Activated CD4-positive, alpha-beta memory T cell treated with anti-CD3 and anti-CD28 coated beads for 36 hours (primary cell): ENCODE data around the gene NXN. TPM values are rescaled to one million over a fixed set of nuclear protein-coding genes. Genes with fewer than 3 reads are reported as not detected.
A peak's percentile ranks its signal among the peaks of the same experiment; 100 is the strongest.

Experiments used
- CTCF ChIA-PET: fragments of 350-600 bp; sonication (Branson Sonifier 250); formaldehyde crosslinking; loops from one replicate; lab custom pipeline; 2021; ENCODE audit warnings: antibody characterized with exemption, inconsistent platforms; lab: Charles Lee
- POLR2A ChIA-PET: fragments of 350-600 bp; sonication (Branson Sonifier 250); formaldehyde crosslinking; loops from one replicate; lab custom pipeline; 2021; ENCODE audit warnings: antibody characterized with exemption; lab: Charles Lee
- DNase-seq: peaks from one replicate; pipeline ENCODE4 v3.0.0-alpha.2; 2020
- H3K27ac Mint-ChIP-seq: one replicate; pipeline ENCODE4 v1.8.0; 2021; ENCODE audit warnings: mixed read lengths
- H3K27me3 Mint-ChIP-seq: one replicate; pipeline ENCODE4 v1.8.0; 2021; ENCODE audit warnings: mixed read lengths
- H3K36me3 Mint-ChIP-seq: one replicate; pipeline ENCODE4 v1.8.0; 2021; ENCODE audit warnings: mixed read lengths
- H3K4me1 Mint-ChIP-seq: one replicate; pipeline ENCODE4 v1.8.0; 2021; ENCODE audit warnings: low read depth, mixed read lengths
- H3K4me3 Mint-ChIP-seq: one replicate; pipeline ENCODE4 v1.8.0; 2021; ENCODE audit warnings: mild to moderate bottlenecking, mixed read lengths
- H3K9me3 Mint-ChIP-seq: one replicate; pipeline ENCODE4 v1.8.0; 2021; ENCODE audit warnings: mixed read lengths
- intact Hi-C: fragments of 100-400 bp; cut with micrococcal nuclease; formaldehyde crosslinking; loops from one replicate; pipeline ENCODE4 v1.15.1; 2023
- total RNA-seq, 2 experiments: library from RNA; stranded (reverse); gene quantifications; one replicate each; pipeline ENCODE4 v1.2.3, GENCODE V29; 2021

NXN gene
- total RNA-seq, 2 experiments from 2014 or later, result 0.31 to 0.33 TPM

GRCh38 chr17:1011760-1012735 lies 32.5 kb upstream of the NXN start:
- POLR2A ChIA-PET, result no interaction called here
- CTCF ChIA-PET, result interaction anchor here (0.5 to 0.8 kb wide), 2 partner anchors 44 to 193 kb away, joined by 3 read pairs; no protein-coding TSS in a partner anchor

DNA sequence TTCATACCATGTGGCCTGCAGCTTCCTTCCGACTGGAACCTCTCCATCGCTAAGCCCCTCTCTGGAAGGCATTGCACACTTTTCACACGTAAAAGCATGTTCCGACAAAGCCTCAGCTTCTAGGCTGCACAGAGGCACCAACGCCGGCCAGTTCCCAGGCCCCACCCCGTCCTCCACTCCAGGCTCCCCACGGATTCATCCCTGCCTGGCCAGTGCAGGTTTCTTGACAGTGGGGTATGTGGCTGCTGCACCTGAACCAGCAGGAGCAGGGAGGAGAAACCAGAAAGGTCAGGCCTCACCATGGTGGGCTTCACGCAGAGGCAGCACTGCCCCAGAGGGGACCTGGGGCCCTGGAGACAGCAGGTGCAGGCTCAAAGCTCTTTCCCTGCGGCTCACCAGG lies 31.6 kb upstream of the NXN start:
- ChIA-PET CTCF (interaction anchor here (0.5 to 1.2 kb wide), 3 partner anchors 14 to 192 kb away, joined by 3 read pairs; partner anchors contain the start of gene TIMM22), POLR2A (interaction anchor here (0.5 kb wide), 1 partner anchor 123 kb away, joined by 3 read pairs; no protein-coding TSS in a partner anchor)
- no peak overlapping the region for H3K27ac Mint-ChIP-seq
- no peaks in the 10 kb centered on the region for H3K4me1 Mint-ChIP-seq
- intact Hi-C loops, result no loop called here
- DNase-seq, result no peak
- no peaks in the 10 kb centered on the region for H3K27me3 Mint-ChIP-seq
- no peak overlapping the region for H3K4me3 Mint-ChIP-seq
- H3K36me3 Mint-ChIP-seq, result peaks cover 2% of the 10 kb centered on the region
- no peaks in the 10 kb centered on the region for H3K9me3 Mint-ChIP-seq

More at GRCh38 chr17:1011760-1012735, 32.5 kb upstream of the NXN start:
- Mint-ChIP-seq H3K9me3 (no peaks in the 10 kb centered on the region), H3K27me3 (no peaks in the 10 kb centered on the region), H3K36me3 (peaks cover 2% of the 10 kb centered on the region), H3K4me1 (no peaks in the 10 kb centered on the region), H3K27ac (no peak overlapping the region), H3K4me3 (no peak overlapping the region)
- intact Hi-C loops, result no loop called here
- no peak for DNase-seq

DNA sequence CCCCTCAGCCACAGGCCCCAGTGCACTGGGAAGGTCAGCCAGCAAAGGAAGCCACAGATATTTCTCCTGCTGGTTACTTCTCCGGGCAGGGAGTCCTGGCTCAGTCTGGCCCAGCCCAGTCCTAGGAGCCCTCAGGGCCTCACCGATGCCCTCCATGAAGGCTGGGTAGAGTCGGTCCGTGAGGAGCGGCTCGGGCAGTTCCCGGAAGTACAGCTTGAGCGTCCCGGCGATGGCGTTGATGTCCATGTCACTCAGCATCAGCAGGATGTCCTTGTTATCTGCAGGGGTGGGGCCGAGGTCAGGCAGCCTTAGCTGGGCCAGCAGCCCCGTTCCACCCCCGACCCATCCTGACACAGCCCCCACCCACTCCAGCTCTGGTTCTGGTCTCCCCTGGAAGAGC lies 31.0 kb upstream of the NXN start:
- intact Hi-C loops, result no loop called here
- no peaks in the 10 kb centered on the region for H3K27me3 Mint-ChIP-seq
- no peak for DNase-seq
- no peak overlapping the region for H3K27ac Mint-ChIP-seq
- no peaks in the 10 kb centered on the region for H3K9me3 Mint-ChIP-seq
- H3K36me3 Mint-ChIP-seq, result peaks cover 2% of the 10 kb centered on the region
- ChIA-PET CTCF (interaction anchor here (1.2 kb wide), 1 partner anchor 13 kb away, joined by 3 read pairs; the partner anchor contains the start of gene TIMM22), POLR2A (interaction anchor here (0.5 kb wide), 1 partner anchor 122 kb away, joined by 3 read pairs; no protein-coding TSS in a partner anchor)
- no peaks in the 10 kb centered on the region for H3K4me1 Mint-ChIP-seq
- H3K4me3 Mint-ChIP-seq, result no peak overlapping the region

DNA sequence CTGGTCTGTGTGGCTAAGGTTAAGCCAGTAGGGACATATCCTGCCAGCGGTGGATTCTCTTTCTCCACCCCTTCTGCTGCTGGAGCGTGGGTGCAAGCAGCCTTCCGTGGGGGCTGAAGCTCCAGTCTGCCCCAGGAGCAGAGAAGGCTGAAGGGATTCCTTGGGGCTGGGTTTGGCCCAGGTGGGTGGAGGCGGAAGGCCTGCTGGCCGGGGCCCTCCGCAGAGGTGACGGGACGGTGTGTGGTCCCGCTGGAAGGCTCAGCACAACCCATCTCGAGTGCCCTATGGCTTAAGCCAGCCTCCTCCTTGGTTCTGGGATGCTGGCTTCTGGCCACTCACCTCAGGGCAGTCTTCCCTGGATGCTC lies 30.5 kb upstream of the NXN start:
- intact Hi-C loops, result no loop called here
- H3K36me3 Mint-ChIP-seq, result peaks cover 4% of the 10 kb centered on the region
- no peaks in the 10 kb centered on the region for H3K27me3 Mint-ChIP-seq
- no peak overlapping the region for H3K27ac Mint-ChIP-seq
- ChIA-PET POLR2A (no interaction called here), CTCF (interaction anchor here (1.2 kb wide), 1 partner anchor 13 kb away, joined by 3 read pairs; the partner anchor contains the start of gene TIMM22)
- H3K4me1 Mint-ChIP-seq, result no peaks in the 10 kb centered on the region
- no peaks in the 10 kb centered on the region for H3K9me3 Mint-ChIP-seq
- H3K4me3 Mint-ChIP-seq, result no peak overlapping the region
- no peak for DNase-seq

GRCh38 chr17:1009229-1010085 lies 29.9 kb upstream of the NXN start:
- no peak overlapping the region for H3K27ac Mint-ChIP-seq
- intact Hi-C loops, result no loop called here
- no peaks in the 10 kb centered on the region for H3K4me1 Mint-ChIP-seq
- no peaks in the 10 kb centered on the region for H3K27me3 Mint-ChIP-seq
- DNase-seq, result no peak
- no peaks in the 10 kb centered on the region for H3K9me3 Mint-ChIP-seq
- POLR2A ChIA-PET, result no interaction called here
- CTCF ChIA-PET, result no interaction called here
- H3K4me3 Mint-ChIP-seq, result no peak overlapping the region
- H3K36me3 Mint-ChIP-seq, result peaks cover 6% of the 10 kb centered on the region

GRCh38 chr17:1008008-1008761 lies 28.6 kb upstream of the NXN start:
- intact Hi-C loops, result no loop called here
- POLR2A ChIA-PET, result no interaction called here
- no peak for DNase-seq
- Mint-ChIP-seq H3K9me3 (no peaks in the 10 kb centered on the region), H3K36me3 (peaks cover 6% of the 10 kb centered on the region), H3K4me3 (no peak overlapping the region), H3K4me1 (no peaks in the 10 kb centered on the region), H3K27ac (no peak overlapping the region), H3K27me3 (no peaks in the 10 kb centered on the region)
- CTCF ChIA-PET, result interaction anchor here (0.6 to 0.8 kb wide), 2 partner anchors 9 to 27 kb away, joined by 3 read pairs; no protein-coding TSS in a partner anchor

DNA sequence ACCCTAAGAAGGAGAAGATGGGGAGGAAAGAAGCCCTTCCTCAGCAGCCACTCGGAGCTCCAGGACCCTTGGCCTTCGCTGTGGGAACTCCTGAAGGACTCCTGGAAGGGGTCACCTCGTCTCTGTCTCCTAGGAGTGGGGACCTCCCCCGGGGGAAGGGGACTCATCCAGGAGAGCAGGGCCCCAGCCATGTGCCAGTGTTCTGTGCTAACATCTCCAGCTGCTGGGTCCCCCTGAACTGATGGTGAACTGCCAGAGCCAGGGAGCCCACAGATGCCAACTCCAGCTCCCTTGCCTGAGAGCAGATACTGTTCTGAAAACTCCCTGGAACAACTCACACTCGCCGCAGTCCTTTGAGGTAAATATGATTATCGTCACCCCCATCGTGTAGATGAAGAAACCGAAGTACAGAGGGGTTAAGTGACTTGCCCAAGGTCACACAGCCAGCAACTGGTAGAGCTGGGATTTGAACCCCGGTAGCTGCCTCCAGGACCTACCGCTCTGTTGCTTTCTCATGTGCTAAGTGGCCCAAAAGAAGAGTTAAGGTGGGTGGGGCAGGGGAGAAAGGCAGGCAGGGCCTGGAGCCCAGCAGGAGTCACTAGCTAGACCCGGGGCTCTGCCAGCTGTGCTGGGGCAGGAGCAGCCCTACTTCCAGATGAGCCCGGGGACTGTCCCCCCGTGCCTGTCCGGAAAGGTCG lies 27.9 kb upstream of the NXN start:
- POLR2A ChIA-PET, result no interaction called here
- Mint-ChIP-seq H3K4me1 (no peaks in the 10 kb centered on the region), H3K36me3 (peaks cover 9% of the 10 kb centered on the region), H3K4me3 (no peak overlapping the region), H3K9me3 (no peaks in the 10 kb centered on the region), H3K27ac (no peak overlapping the region), H3K27me3 (no peaks in the 10 kb centered on the region)
- CTCF ChIA-PET, result interaction anchor here (0.6 to 1.9 kb wide), 3 partner anchors 8 to 26 kb away, joined by 3 to 10 read pairs (median 3); partner anchors contain the start of gene TIMM22
- DNase-seq, result no peak
- intact Hi-C loops, result no loop called here

- Mint-ChIP-seq H3K4me3 (no peak overlapping the region), H3K27me3 (no peaks in the 10 kb centered on the region), H3K36me3 (peaks cover 14% of the 10 kb centered on the region), H3K4me1 (peaks cover 4% of the 10 kb centered on the region), H3K9me3 (no peaks in the 10 kb centered on the region), H3K27ac (no peak overlapping the region)
- ChIA-PET CTCF (interaction anchor here (1.9 kb wide), 1 partner anchor 9 kb away, joined by 10 read pairs; the partner anchor contains the start of gene TIMM22), POLR2A (no interaction called here)
- intact Hi-C loops, result no loop called here
- DNase-seq, result no peak
Observed at GRCh38 chr17:1006054-1006453, 26.5 kb upstream of the NXN start.

GRCh38 chr17:1005361-1005946 lies 25.9 kb upstream of the NXN start:
- ChIA-PET POLR2A (no interaction called here), CTCF (no interaction called here)
- Mint-ChIP-seq H3K4me3 (no peak overlapping the region), H3K4me1 (peaks cover 4% of the 10 kb centered on the region), H3K36me3 (peaks cover 19% of the 10 kb centered on the region), H3K9me3 (no peaks in the 10 kb centered on the region), H3K27me3 (no peaks in the 10 kb centered on the region), H3K27ac (peak overlapping the region; percentile 0)
- DNase-seq, result no peak
- intact Hi-C loops, result no loop called here

DNA sequence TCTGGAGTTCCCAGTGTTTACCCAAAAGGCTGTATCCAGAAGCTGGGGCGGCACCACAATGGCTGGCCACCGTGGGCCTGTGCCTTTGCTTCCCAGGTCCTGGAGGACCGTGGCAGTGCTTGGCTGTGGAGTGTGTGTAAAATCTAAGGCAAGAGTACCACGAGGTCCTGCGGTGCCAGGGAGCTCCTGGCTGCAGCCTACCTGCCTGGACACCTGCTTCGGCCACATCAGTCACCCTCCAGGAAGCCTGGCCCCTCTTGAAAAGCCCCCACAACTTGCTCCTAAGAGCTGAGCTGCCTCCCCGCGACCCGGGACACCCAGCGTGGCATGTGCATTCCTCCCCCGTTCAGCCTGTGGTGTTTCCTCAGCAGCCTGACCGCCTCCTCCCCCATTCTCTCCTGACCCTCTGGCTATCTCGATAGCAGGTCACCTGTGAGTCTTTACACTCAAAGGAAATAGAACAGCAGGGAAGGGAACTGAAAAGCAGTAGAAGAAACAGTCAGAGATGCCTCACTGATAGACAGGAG lies 25.3 kb upstream of the NXN start:
- ChIA-PET POLR2A (no interaction called here), CTCF (interaction anchor here (0.8 kb wide), 1 partner anchor 54 kb away, joined by 3 read pairs; no protein-coding TSS in a partner anchor)
- DNase-seq, result no peak
- H3K4me1 Mint-ChIP-seq, result peaks cover 4% of the 10 kb centered on the region
- no peaks in the 10 kb centered on the region for H3K27me3 Mint-ChIP-seq
- peak overlapping the region; percentile 0 for H3K27ac Mint-ChIP-seq
- no peaks in the 10 kb centered on the region for H3K9me3 Mint-ChIP-seq
- H3K36me3 Mint-ChIP-seq, result peaks cover 23% of the 10 kb centered on the region
- intact Hi-C loops, result no loop called here
- no peak overlapping the region for H3K4me3 Mint-ChIP-seq
